ENCODE data around the gene ZNF133. TPM values are rescaled to one million over a fixed set of nuclear protein-coding genes. Genes with fewer than 3 reads are reported as not detected.

ZNF133 gene
- total and polyA plus RNA-seq, 2 experiments from 2014 or later: 9.4 to 15.1 TPM

- Histone ChIP-seq H3K9me2 (ENCODE audit: insufficient read depth) (peaks cover 6% of the 10 kb centered on the region; the same call in 1 of the 2 replicates), H3F3A (replicated peaks; ENCODE audit: low read depth) (no peaks in the 10 kb centered on the region), H2AFZ (no peak overlapping the region), H3K36me3 (ENCODE audit: insufficient read depth) (no peaks in the 10 kb centered on the region), H3K4me1 (ENCODE audit: insufficient read depth) (no peaks in the 10 kb centered on the region), H3K27ac (ENCODE audit: low read depth) (no peak overlapping the region), H3K4me2 (no peak overlapping the region), H3K4me3 (no peak overlapping the region), H3K27me3 (ENCODE audit: insufficient read depth) (no peaks in the 10 kb centered on the region), H4K20me1 (replicated peaks; ENCODE audit: insufficient read depth) (no peaks in the 10 kb centered on the region), H3K79me2 (replicated peaks; ENCODE audit: insufficient read depth) (no peaks in the 10 kb centered on the region)
- ATAC-seq (no peak), DNase-seq (ENCODE audit: low spot score) (no peak)
- peaks cover 5% of the 10 kb centered on the region for H3K27me3 Mint-ChIP-seq (ENCODE audit: insufficient read depth, low read depth, poor library complexity)
- TF ChIP-seq ZNF462 (CRISPR knock-in tag; IDR thresholded peaks at IDR 0.05) (no peak), CTCF (conservative IDR thresholded peaks at IDR 0.05; ENCODE audit: low read depth in 2 of 2) (no peak), EZH2 (IDR thresholded peaks at IDR 0.05; ENCODE audit: low read depth, unreplicated experiment) (no peak), STAT1 (IDR thresholded peaks at IDR 0.05; ENCODE audit: unreplicated experiment) (no peak), EZH2phosphoT487 (IDR thresholded peaks at IDR 0.05; ENCODE audit: unreplicated experiment) (no peak), ZNF114 (CRISPR knock-in tag; IDR thresholded peaks at IDR 0.05) (no peak)
- H3K36me3 Mint-ChIP-seq (ENCODE audit: low read depth): no peaks in the 10 kb centered on the region
- no peak overlapping the region for H3K27ac Mint-ChIP-seq
- H3K4me3 Mint-ChIP-seq: no peak overlapping the region
- peaks cover 3% of the 10 kb centered on the region; the same call in 1 of the 3 replicates for H3K4me1 Mint-ChIP-seq
- no peaks in the 10 kb centered on the region for H3K9me3 Mint-ChIP-seq
These were observed 76.4 kb downstream of the ZNF133 start for GRCh38 chr20:18364768-18365167.

Small RNA genes lying within 50 kb of the gene (small RNA-seq; reads per million reads assigned to genes)
- gene RN7SL14P (ENCODE audit: low replicate concordance): not detected
- 4.2 reads per million, percentile 91 among the genes with 10 or more reads in this experiment for gene RNU2-56P (ENCODE audit: low replicate concordance)

Other genes starting within 250 kb of the ZNF133 start
- gene OVOL2, start 230.6 kb upstream of the ZNF133 start, total RNA-seq (2014; rRNA removed; shearing (Covaris generic)): 11.2 and 21.1 TPM in 2 replicates
- gene OVOL2, start 230.6 kb upstream of the ZNF133 start, polyA plus RNA-seq (2016; fragmentation: Nextera tagmentation; extraction: Ambion mirVana): 10.6 and 11.5 TPM in 2 replicates
- 24.6 and 25.0 TPM in 2 replicates for gene KAT14, start 150.7 kb upstream of the ZNF133 start, total RNA-seq (2014; rRNA removed; shearing (Covaris generic))
- 17.3 and 17.8 TPM in 2 replicates for gene KAT14, start 150.7 kb upstream of the ZNF133 start, polyA plus RNA-seq (2016; fragmentation: Nextera tagmentation; extraction: Ambion mirVana)
- gene PET117, start 150.7 kb upstream of the ZNF133 start, total RNA-seq (2014; rRNA removed; shearing (Covaris generic)): 21.7 and 25.2 TPM in 2 replicates
- 36.1 and 41.9 TPM in 2 replicates for gene PET117, start 150.7 kb upstream of the ZNF133 start, polyA plus RNA-seq (2016; fragmentation: Nextera tagmentation; extraction: Ambion mirVana)
- 6.7 and 8.3 TPM in 2 replicates for gene DZANK1, start 178.5 kb downstream of the ZNF133 start, total RNA-seq (2014; rRNA removed; shearing (Covaris generic))
- gene DZANK1, start 178.5 kb downstream of the ZNF133 start, polyA plus RNA-seq (2016; fragmentation: Nextera tagmentation; extraction: Ambion mirVana): 6.1 and 7.9 TPM in 2 replicates
- 15.7 and 30.6 TPM in 2 replicates for gene POLR3F, start 178.9 kb downstream of the ZNF133 start, total RNA-seq (2014; rRNA removed; shearing (Covaris generic))
- 10.5 and 11.0 TPM in 2 replicates for gene POLR3F, start 178.9 kb downstream of the ZNF133 start, polyA plus RNA-seq (2016; fragmentation: Nextera tagmentation; extraction: Ambion mirVana)
- 21.1 and 26.2 TPM in 2 replicates for gene RBBP9, start 208.7 kb downstream of the ZNF133 start, total RNA-seq (2014; rRNA removed; shearing (Covaris generic))
- 3.2 and 4.8 TPM in 2 replicates for gene RBBP9, start 208.7 kb downstream of the ZNF133 start, polyA plus RNA-seq (2016; fragmentation: Nextera tagmentation; extraction: Ambion mirVana)
- 50.0 and 66.6 TPM in 2 replicates for gene SEC23B, start 219.4 kb downstream of the ZNF133 start, total RNA-seq (2014; rRNA removed; shearing (Covaris generic))
- 27.2 and 28.3 TPM in 2 replicates for gene SEC23B, start 219.4 kb downstream of the ZNF133 start, polyA plus RNA-seq (2016; fragmentation: Nextera tagmentation; extraction: Ambion mirVana)

All from GM23338 (cell line).